HepG2 (cell line): ENCODE data around the gene ERCC5. TPM values are rescaled to one million over a fixed set of nuclear protein-coding genes. Genes with fewer than 3 reads are reported as not detected.

Experiments
- DPF2 ChIP-seq: sonication (generic); formaldehyde crosslinking; IDR thresholded peaks from 2 replicates; pipeline ENCODE4 v1.4.0; 2020; ENCODE audit warnings: mild to moderate bottlenecking, low read depth, missing genetic modification reagents, borderline replicate concordance
- FOSL1 ChIP-seq: sonication (generic); formaldehyde crosslinking; IDR thresholded peaks from 2 replicates; pipeline ENCODE4 v1.9.0; 2021; ENCODE audit warnings: missing genetic modification reagents, borderline replicate concordance
- HDAC1 ChIP-seq: sonication (generic); formaldehyde crosslinking; IDR thresholded peaks from 2 replicates; pipeline ENCODE4 v1.5.1; 2020; ENCODE audit warnings: mild to moderate bottlenecking, missing genetic modification reagents
- HNRNPK ChIP-seq: fragments of 200-400 bp; formaldehyde crosslinking; IDR thresholded peaks from 2 replicates; pipeline ENCODE4 v1.6.1; 2018; ENCODE audit warnings: low read length, low read depth, moderate library complexity, mild to moderate bottlenecking; ENCODE audit not compliant: poor library complexity, severe bottlenecking
- ISX ChIP-seq: sonication (generic); formaldehyde crosslinking; conservative IDR thresholded peaks from 2 replicates; pipeline ENCODE4 v1.5.0; 2020; ENCODE audit warnings: missing genetic modification reagents
- KDM5A ChIP-seq: fragments of 200-600 bp; sonication (generic); IDR thresholded peaks from 2 replicates; pipeline ENCODE4 v1.7.0; 2018; ENCODE audit warnings: antibody characterized with exemption, mild to moderate bottlenecking, low read length, borderline replicate concordance
- MTA1 ChIP-seq: sonication (generic); formaldehyde crosslinking; IDR thresholded peaks from 2 replicates; pipeline ENCODE4 v1.4.0; 2020; ENCODE audit warnings: missing genetic modification reagents, mild to moderate bottlenecking, borderline replicate concordance
- NFATC3 ChIP-seq: sonication (generic); formaldehyde crosslinking; IDR thresholded peaks from 2 replicates; pipeline ENCODE4 v1.5.1; 2020; ENCODE audit warnings: mild to moderate bottlenecking, missing genetic modification reagents
- NFKB2 ChIP-seq: sonication (generic); formaldehyde crosslinking; IDR thresholded peaks from 2 replicates; pipeline ENCODE4 v1.4.0; 2020; ENCODE audit warnings: missing genetic modification reagents, borderline replicate concordance
- NR3C1 ChIP-seq: sonication (generic); formaldehyde crosslinking; IDR thresholded peaks from 2 replicates; pipeline ENCODE4 v1.4.0; 2020; ENCODE audit warnings: missing genetic modification reagents
- RAD21 ChIP-seq: fragments of 450-650 bp; formaldehyde crosslinking; IDR thresholded peaks from 2 replicates; pipeline ENCODE4 v1.5.0; 2020; ENCODE audit warnings: mild to moderate bottlenecking
- ZBTB7A ChIP-seq: sonication (generic); formaldehyde crosslinking; IDR thresholded peaks from 2 replicates; pipeline ENCODE4 v1.8.0; 2022; ENCODE audit warnings: mild to moderate bottlenecking, missing genetic modification reagents
- ZFP36L1 ChIP-seq: sonication (generic); formaldehyde crosslinking; IDR thresholded peaks from 2 replicates; pipeline ENCODE4 v1.8.0; 2022; ENCODE audit warnings: mild to moderate bottlenecking, missing genetic modification reagents, moderate library complexity
- ZFP62 ChIP-seq: sonication (generic); formaldehyde crosslinking; IDR thresholded peaks from 2 replicates; pipeline ENCODE4 v1.4.0; 2020; ENCODE audit warnings: missing genetic modification reagents
- ZNF234 ChIP-seq: sonication (generic); formaldehyde crosslinking; conservative IDR thresholded peaks from 2 replicates; pipeline ENCODE4 v1.5.1; 2020; ENCODE audit warnings: mild to moderate bottlenecking, missing genetic modification reagents
- ZNF263 ChIP-seq: sonication (generic); formaldehyde crosslinking; IDR thresholded peaks from 2 replicates; pipeline ENCODE4 v1.4.0; 2020; ENCODE audit warnings: missing genetic modification reagents
- ZNF326 ChIP-seq: sonication (generic); formaldehyde crosslinking; IDR thresholded peaks from 2 replicates; pipeline ENCODE4 v1.4.0; 2020; ENCODE audit warnings: missing genetic modification reagents, borderline replicate concordance
- ZNF431 ChIP-seq: sonication (generic); formaldehyde crosslinking; IDR thresholded peaks from 2 replicates; pipeline ENCODE4 v1.9.0; 2022; ENCODE audit warnings: missing genetic modification reagents, low read depth, mild to moderate bottlenecking, borderline replicate concordance
- ZNF501 ChIP-seq: sonication (generic); formaldehyde crosslinking; IDR thresholded peaks from 2 replicates; pipeline ENCODE4 v1.5.1; 2020; ENCODE audit warnings: mild to moderate bottlenecking, moderate library complexity, missing genetic modification reagents
- ZNF510 ChIP-seq: sonication (generic); formaldehyde crosslinking; IDR thresholded peaks from 2 replicates; pipeline ENCODE4 v1.4.0; 2020; ENCODE audit warnings: low read depth, mild to moderate bottlenecking, missing genetic modification reagents
- ZNF564 ChIP-seq: sonication (generic); formaldehyde crosslinking; IDR thresholded peaks from 2 replicates; pipeline ENCODE4 v1.8.1; 2023; ENCODE audit warnings: mild to moderate bottlenecking, missing genetic modification reagents
- ZNF678 ChIP-seq: sonication (generic); formaldehyde crosslinking; IDR thresholded peaks from 2 replicates; pipeline ENCODE4 v1.4.0; 2020; ENCODE audit warnings: mild to moderate bottlenecking, missing genetic modification reagents
- ZNF737 ChIP-seq: sonication (generic); formaldehyde crosslinking; IDR thresholded peaks from 2 replicates; pipeline ENCODE4 v1.5.0; 2020; ENCODE audit warnings: missing genetic modification reagents, mild to moderate bottlenecking, borderline replicate concordance
- ZNF766 ChIP-seq: sonication (generic); formaldehyde crosslinking; IDR thresholded peaks from 2 replicates; pipeline ENCODE4 v1.5.0; 2020; ENCODE audit warnings: missing genetic modification reagents, borderline replicate concordance
- ZNF850 ChIP-seq: sonication (generic); formaldehyde crosslinking; conservative IDR thresholded peaks from 2 replicates; pipeline ENCODE4 v1.9.0; 2021; ENCODE audit warnings: mild to moderate bottlenecking, missing genetic modification reagents
- ZSCAN29 ChIP-seq: sonication (generic); formaldehyde crosslinking; conservative IDR thresholded peaks from 2 replicates; pipeline ENCODE4 v1.4.0; 2020; ENCODE audit warnings: mild to moderate bottlenecking, missing genetic modification reagents
- polyA plus RNA-seq, 8 experiments: library from polyadenylated mRNA; depleted of rRNA in 3 of 8; stranded (reverse) in 7 of 8; unstranded in 1 of 8; fragments of >200 nt; fragmentation: Illumina TruSeq in 4 of 8; extraction: Trizol in 4 of 8; gene quantifications; 2 replicates each; pipeline versions ENCODE4 v1.2.1 to v1.2.3, GENCODE V29; 2011 to 2016; ENCODE audit warnings: low read depth in 4 of 8, missing spikeins in 1 of 8, mixed read lengths in 1 of 8; ENCODE audit not compliant: insufficient read depth in 1 of 8
- total RNA-seq, 5 experiments: library from RNA; depleted of rRNA; stranded (reverse); fragments of >200 nt; fragmentation: Illumina TruSeq; extraction: Trizol; gene quantifications; 2 replicates each; pipeline ENCODE4 v1.2.3, GENCODE V29; 2016; ENCODE audit warnings: low read depth in 1 of 5
- TF ChIP-seq, protein P1 (sequence below): sonication (generic); formaldehyde crosslinking; IDR thresholded peaks from 2 replicates; pipeline ENCODE4 v1.5.1; 2020; ENCODE audit warnings: missing genetic modification reagents, mild to moderate bottlenecking, borderline replicate concordance
- TF ChIP-seq, protein P2 (sequence below): IDR thresholded peaks from 2 replicates; pipeline ENCODE4 v1.6.1; 2016; ENCODE audit warnings: low read depth, control low read depth
- TF ChIP-seq, protein P3 (sequence below): sonication (generic); formaldehyde crosslinking; IDR thresholded peaks from 2 replicates; pipeline ENCODE4 v1.8.1; 2023; ENCODE audit warnings: missing genetic modification reagents, mild to moderate bottlenecking, borderline replicate concordance

ERCC5 gene
- total and polyA plus RNA-seq, 2 of the 13 experiments (the other 11 are each of a cell fraction or from before 2014, with no cell fraction given) = 12.9 to 35.5 TPM

DNA sequence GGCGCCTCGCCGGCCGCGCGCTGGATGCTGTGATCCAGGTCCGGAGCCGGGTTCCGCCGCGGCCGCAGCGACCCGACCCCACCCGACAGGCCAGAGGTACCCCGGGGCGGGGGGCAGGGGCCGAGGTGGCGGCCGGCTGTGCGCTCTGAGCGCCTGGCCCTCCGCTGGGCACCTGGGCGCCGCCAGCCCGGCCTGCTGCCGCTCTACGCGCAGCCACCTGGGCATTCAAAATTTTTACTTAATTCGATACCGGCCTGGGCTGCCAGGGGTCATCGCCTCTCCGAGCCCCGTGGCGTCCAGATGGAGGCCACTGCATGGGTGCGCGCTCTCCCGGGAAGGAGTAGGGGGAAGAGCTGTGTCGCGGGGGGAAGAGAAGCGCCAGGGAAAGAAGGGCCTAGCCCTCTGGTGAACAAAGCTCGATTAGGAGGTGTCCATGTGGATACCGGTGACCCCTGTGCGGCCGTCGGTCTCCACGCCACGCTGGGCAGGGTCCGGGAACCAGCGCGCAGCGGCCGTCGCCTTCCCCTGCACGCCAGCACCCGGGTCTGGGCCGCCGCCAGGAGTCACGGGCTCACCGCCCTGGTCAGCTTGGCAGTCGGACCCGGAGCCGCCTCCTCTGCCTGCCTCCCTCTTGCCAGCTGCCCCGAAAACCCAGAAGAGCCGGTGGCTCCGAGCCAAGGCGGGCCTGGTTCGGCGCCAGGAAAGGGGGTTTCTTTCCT, 46.2 kb upstream of the ERCC5 start (continued):
- TF ChIP-seq NFATC3 (CRISPR knock-in tag) (no peak), HDAC1 (no peak), NFKB2 (CRISPR knock-in tag) (no peak), ZNF501 (CRISPR knock-in tag) (peak; percentile 32; the same call in 1 of the 2 replicates), ZNF564 (CRISPR knock-in tag) (no peak), ZNF234 (CRISPR knock-in tag) (0 out of 2 replicates have a peak, but pooled peaks have one; percentile 9), ZFP36L1 (no peak), ZNF263 (CRISPR knock-in tag) (no peak), ZFP62 (CRISPR knock-in tag) (no peak), ZSCAN29 (CRISPR knock-in tag) (no peak), KDM5A (no peak; the same call in 1 of the 2 replicates), ZNF326 (CRISPR knock-in tag) (no peak), ISX (CRISPR knock-in tag) (no peak), FOSL1 (CRISPR knock-in tag) (no peak), HNRNPK (no peak), NR3C1 (CRISPR knock-in tag) (no peak), ZNF737 (CRISPR knock-in tag) (0 out of 2 replicates have a peak, but pooled peaks have one; percentile 23), MTA1 (CRISPR knock-in tag) (no peak), ZNF510 (CRISPR knock-in tag) (no peak), RAD21 (CRISPR knock-in tag) (no peak), ZNF850 (CRISPR knock-in tag) (no peak), ZBTB7A (no peak), DPF2 (CRISPR knock-in tag) (no peak), ZNF766 (CRISPR knock-in tag) (no peak; the same call in 1 of the 2 replicates), ZNF431 (CRISPR knock-in tag) (0 out of 2 replicates have a peak, but pooled peaks have one; percentile 2), ZNF678 (no peak)
- TF ChIP-seq, protein P1, sequence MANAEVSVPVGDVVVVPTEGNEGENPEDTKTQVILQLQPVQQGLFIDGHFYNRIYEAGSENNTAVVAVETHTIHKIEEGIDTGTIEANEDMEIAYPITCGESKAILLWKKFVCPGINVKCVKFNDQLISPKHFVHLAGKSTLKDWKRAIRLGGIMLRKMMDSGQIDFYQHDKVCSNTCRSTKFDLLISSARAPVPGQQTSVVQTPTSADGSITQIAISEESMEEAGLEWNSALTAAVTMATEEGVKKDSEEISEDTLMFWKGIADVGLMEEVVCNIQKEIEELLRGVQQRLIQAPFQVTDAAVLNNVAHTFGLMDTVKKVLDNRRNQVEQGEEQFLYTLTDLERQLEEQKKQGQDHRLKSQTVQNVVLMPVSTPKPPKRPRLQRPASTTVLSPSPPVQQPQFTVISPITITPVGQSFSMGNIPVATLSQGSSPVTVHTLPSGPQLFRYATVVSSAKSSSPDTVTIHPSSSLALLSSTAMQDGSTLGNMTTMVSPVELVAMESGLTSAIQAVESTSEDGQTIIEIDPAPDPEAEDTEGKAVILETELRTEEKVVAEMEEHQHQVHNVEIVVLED (CRISPR knock-in tag) = no peak
- TF ChIP-seq, protein P2, sequence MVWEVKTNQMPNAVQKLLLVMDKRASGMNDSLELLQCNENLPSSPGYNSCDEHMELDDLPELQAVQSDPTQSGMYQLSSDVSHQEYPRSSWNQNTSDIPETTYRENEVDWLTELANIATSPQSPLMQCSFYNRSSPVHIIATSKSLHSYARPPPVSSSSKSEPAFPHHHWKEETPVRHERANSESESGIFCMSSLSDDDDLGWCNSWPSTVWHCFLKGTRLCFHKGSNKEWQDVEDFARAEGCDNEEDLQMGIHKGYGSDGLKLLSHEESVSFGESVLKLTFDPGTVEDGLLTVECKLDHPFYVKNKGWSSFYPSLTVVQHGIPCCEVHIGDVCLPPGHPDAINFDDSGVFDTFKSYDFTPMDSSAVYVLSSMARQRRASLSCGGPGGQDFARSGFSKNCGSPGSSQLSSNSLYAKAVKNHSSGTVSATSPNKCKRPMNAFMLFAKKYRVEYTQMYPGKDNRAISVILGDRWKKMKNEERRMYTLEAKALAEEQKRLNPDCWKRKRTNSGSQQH (CRISPR knock-in tag) = no peak
- TF ChIP-seq, protein P3, sequence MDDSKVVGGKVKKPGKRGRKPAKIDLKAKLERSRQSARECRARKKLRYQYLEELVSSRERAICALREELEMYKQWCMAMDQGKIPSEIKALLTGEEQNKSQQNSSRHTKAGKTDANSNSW (CRISPR knock-in tag) = no peak
